Coronary artery (tissue), 2 donors: Measurements from ENCODE around the gene KCNQ5.

Experiments
- DNase-seq: peaks from one replicate; pipeline ENCODE4 v3.0.0-alpha.2; 2017; ENCODE audit warnings: low spot score
- H3K27ac ChIP-seq, 2 donors: fragments of 200-600 bp; sonication (generic); one replicate each; pipeline ENCODE4 v1.5.1; 2016 to 2019
- H3K4me3 ChIP-seq: fragments of 200-600 bp; sonication (generic); 2 replicates; pipeline ENCODE4 v1.5.1; 2016; ENCODE audit warnings: mild to moderate bottlenecking, moderate library complexity
- TF ChIP-seq, protein P1 (sequence below): fragments of 200-600 bp; sonication (generic); IDR thresholded peaks from one replicate; pipeline ENCODE4 v1.5.1; 2019; ENCODE audit warnings: antibody characterized with exemption

Gene KCNQ5

DNA sequence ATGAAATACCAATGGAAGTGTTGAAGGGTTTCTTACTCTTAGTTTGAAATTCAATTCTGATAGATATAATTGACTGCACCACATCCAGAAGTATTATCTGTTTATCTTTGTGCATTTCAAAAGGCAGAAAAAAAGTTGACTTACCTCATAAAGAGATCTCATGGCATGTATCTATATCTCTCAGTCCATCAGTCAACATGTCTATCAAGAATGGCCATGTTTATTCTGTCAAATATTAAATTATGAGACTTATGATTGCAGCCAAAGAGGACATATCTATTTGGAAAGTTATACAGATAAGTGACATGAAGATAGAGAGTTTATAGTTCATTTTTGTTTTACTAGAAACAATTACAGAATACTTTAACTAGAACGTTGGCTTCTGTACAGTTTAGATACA is 325.7 kb downstream of the KCNQ5 start:
- TF ChIP-seq, protein P1, sequence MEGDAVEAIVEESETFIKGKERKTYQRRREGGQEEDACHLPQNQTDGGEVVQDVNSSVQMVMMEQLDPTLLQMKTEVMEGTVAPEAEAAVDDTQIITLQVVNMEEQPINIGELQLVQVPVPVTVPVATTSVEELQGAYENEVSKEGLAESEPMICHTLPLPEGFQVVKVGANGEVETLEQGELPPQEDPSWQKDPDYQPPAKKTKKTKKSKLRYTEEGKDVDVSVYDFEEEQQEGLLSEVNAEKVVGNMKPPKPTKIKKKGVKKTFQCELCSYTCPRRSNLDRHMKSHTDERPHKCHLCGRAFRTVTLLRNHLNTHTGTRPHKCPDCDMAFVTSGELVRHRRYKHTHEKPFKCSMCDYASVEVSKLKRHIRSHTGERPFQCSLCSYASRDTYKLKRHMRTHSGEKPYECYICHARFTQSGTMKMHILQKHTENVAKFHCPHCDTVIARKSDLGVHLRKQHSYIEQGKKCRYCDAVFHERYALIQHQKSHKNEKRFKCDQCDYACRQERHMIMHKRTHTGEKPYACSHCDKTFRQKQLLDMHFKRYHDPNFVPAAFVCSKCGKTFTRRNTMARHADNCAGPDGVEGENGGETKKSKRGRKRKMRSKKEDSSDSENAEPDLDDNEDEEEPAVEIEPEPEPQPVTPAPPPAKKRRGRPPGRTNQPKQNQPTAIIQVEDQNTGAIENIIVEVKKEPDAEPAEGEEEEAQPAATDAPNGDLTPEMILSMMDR, result no peak
- Histone ChIP-seq H3K27ac (no peak overlapping the region), H3K4me3 (no peak overlapping the region)
- DNase-seq, result no peak

DNA sequence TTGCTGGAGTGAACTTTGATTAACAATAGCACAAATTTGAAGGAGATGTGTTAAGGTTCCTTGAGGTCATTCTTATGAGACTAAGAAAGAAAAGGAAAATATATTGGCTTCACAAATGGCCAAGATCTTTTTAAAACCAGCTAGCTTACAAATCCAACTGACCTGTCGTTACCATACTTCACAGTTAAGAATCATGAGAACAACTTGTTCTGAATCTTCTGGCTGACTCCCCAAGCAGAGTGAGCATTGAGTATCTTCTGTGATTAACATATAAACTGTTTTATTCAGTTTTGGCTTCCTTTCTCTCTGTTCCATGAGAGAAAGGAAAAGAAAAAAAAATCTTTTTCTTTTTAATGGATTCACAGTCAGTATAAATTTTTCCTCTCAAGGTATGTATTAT is 326.3 kb downstream of the KCNQ5 start:
- TF ChIP-seq, protein P1, result no peak
- no peak for DNase-seq
- Histone ChIP-seq H3K4me3 (no peak overlapping the region), H3K27ac (no peak overlapping the region)

DNA sequence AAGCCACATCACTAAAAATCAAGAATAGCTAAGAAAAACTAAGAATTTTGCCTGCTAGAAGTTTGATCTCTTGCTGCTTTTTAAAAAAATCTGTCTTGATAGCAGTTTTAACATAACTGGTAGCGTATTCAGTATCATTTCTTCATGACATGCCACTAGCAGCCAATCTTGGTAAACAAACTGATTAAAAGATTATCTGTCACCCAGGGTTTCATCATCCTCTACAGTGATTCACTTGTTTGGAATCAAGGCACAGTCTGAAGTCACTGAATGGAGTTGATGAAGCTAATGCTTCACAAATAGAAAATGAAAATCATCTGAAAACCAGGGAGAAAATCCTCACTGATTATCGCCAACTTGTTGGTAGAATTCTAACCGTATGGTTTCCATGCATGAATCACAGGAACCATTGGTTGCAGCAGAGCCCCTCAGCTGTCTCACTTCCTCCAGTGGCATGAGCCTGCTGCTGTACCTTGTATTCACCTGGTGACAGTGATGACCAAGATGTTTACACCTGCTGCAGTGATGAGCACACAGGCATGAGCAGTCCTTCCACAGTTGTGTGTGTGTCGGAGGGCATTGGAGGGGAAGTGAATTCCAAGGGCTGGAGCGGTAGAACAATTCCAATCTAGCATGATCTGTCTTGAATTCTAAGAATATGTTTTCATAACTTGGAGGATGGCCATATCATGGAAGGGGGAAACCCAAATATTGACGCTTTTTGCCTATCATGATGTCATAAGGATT is 328.4 kb downstream of the KCNQ5 start:
- DNase-seq, result no peak
- Histone ChIP-seq H3K4me3 (no peak overlapping the region), H3K27ac (peak overlapping the region in 1 of 2 donors; percentile 54)
- TF ChIP-seq, protein P1, result no peak

DNA sequence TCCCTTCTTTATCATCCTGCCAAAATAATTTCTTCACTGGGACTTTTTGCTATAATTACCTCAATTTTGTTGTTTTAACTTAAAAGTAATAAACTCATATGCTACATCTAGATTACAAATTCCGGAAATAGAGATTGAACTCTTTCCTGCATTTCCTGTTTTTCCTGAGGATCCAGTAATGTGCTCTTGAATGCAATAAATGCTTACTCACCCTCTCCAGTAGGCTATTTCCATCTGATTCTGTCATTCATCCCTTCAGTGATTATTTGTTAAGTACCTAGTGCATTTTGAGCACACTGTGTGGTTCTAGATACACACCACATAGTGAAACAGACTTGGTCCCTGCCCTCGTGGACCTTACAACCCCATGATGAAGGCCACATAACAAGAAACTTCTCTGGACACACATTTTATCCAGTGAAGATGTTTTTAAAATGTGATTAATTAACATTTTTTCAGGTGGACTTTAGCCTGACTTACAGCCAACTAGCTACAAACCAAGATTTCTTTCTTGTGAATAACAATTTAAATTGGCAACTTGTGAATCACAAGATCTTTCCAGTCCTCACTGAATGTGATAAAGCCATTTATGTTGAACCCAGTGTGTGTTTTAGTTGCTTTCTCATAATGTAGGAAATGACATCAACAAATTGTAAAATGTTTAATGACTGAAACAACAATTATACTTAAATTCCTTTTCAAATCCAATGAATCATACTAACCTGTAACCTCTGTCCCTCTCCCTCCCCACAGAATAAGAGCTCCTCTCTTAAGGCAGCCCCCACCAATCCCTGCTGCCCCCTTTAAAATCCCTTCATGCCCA is 331.2 kb downstream of the KCNQ5 start:
- Histone ChIP-seq H3K4me3 (no peak overlapping the region), H3K27ac (no peak overlapping the region)
- TF ChIP-seq, protein P1, result no peak
- DNase-seq, result no peak

DNA sequence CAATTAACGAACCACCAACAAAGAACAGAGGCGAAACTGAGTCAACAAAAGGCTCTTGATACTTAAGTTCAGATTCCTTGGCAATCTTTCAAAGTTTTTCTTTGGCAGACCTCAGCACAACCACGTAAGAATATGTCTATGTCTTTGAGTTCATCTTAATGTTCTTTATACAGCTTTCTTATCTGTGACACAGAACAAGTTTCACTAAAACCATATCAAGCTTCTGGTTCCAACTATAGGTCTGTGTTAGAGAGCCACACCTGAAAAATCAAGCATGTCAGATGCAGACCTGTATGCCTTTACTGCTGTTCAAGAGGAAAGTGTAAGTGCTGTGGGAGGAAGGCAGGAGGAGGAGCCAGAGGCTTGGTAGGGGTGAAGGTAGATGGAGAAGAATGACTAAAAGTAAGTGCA is 332.1 kb downstream of the KCNQ5 start:
- DNase-seq, result no peak
- Histone ChIP-seq H3K4me3 (no peak overlapping the region), H3K27ac (no peak overlapping the region)
- TF ChIP-seq, protein P1, result no peak

DNA sequence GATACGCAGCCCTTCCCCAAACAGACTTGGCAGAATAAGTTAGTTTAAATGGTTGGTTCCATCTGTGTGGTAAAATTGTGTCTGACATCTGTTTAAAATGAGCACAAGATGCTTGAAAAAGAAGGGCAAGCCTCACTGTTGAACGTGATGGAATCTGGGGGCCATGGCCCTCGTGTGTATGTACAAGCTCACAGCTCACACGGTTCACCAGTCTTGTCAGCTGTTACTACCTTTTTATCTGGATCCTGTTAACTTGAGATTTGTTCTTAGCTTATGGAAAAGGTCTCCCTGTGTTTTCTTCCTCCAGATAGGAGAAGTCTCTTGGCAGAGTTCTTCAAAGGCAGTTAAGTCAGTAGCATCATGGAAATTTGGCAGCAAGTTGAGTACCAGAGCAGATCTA is 332.9 kb downstream of the KCNQ5 start:
- DNase-seq, result no peak
- Histone ChIP-seq H3K4me3 (no peak overlapping the region), H3K27ac (no peak overlapping the region)
- TF ChIP-seq, protein P1, result no peak

DNA sequence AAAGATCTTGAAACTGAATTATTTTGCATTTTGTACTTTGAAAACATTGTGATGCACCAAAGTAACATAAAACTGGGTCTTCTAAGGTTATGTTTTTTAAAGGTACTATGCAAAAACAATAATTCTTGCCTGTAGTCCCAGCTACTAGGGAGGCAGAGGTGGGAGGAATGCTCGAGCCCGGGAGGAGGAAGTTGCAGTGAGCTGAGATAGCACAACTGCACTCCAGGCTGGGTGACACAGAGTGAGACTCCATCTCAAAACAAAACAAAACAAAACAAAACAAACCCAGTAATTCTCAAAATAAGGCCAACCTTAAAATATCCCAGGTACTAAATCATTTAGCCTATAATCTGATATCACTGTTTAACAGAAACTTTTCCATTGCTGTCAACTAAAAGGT is 333.8 kb downstream of the KCNQ5 start:
- no peak overlapping the region for H3K4me3 ChIP-seq
- no peak for DNase-seq
- TF ChIP-seq, protein P1, result no peak
- no peak overlapping the region for H3K27ac ChIP-seq
